IPS-18a (cell line): ENCODE measurements around the gene STRA8.
A peak's percentile ranks its signal among the peaks of the same experiment; 100 is the strongest.
"Not testable (repeated sequence)": the region's sequence is repeated elsewhere in the genome, so short reads cannot be mapped to it uniquely, and the experiment has no call there.

Experiments used
- H3K27ac ChIP-seq: one replicate; pipeline ENCODE4 v1.5.1; 2013; ENCODE audit warnings: low read length
- H3K27me3 ChIP-seq: one replicate; pipeline ENCODE4 v1.6.1; 2013; ENCODE audit warnings: mild to moderate bottlenecking, low read length; ENCODE audit not compliant: control insufficient read depth, insufficient read depth
- H3K36me3 ChIP-seq: one replicate; pipeline ENCODE4 v1.6.1; 2013; ENCODE audit warnings: low read depth, low read length; ENCODE audit not compliant: control insufficient read depth
- H3K4me1 ChIP-seq: one replicate; pipeline ENCODE4 v1.6.1; 2013; ENCODE audit warnings: low read depth, low read length; ENCODE audit not compliant: control insufficient read depth
- H3K4me3 ChIP-seq: one replicate; pipeline ENCODE4 v1.5.1; 2013; ENCODE audit warnings: low read length
- H3K9ac ChIP-seq: one replicate; pipeline ENCODE4 v1.6.1; 2013; ENCODE audit warnings: mild to moderate bottlenecking, low read length, moderate library complexity
- H3K9me3 ChIP-seq: one replicate; pipeline ENCODE4 v1.6.1; 2013; ENCODE audit warnings: low read depth, low read length; ENCODE audit not compliant: control insufficient read depth

STRA8 gene

DNA sequence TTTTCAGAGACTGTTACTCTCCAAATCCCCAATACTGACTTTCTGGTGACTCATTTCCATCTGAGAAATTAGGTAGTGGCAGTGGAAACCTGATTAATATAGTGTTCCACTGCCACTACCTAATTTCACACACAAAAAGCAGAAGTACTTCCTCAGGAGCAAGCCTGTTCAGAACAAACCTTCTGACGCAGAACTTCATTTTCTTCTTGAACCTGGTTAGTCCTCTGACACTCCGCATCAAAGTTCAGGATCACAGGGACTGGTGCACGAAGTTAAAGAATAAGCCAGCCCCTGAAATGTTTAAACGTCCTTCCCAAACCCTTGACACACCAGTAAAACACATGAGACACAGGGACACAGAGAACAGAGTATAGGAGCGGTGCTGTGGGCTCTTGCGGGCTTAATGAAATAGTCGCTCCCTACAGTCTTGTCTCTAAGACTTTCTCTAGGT, 26.7 kb upstream of the STRA8 start:
- Histone ChIP-seq H3K4me3 (no peak overlapping the region), H3K9me3 (no peaks in the 10 kb centered on the region)

DNA sequence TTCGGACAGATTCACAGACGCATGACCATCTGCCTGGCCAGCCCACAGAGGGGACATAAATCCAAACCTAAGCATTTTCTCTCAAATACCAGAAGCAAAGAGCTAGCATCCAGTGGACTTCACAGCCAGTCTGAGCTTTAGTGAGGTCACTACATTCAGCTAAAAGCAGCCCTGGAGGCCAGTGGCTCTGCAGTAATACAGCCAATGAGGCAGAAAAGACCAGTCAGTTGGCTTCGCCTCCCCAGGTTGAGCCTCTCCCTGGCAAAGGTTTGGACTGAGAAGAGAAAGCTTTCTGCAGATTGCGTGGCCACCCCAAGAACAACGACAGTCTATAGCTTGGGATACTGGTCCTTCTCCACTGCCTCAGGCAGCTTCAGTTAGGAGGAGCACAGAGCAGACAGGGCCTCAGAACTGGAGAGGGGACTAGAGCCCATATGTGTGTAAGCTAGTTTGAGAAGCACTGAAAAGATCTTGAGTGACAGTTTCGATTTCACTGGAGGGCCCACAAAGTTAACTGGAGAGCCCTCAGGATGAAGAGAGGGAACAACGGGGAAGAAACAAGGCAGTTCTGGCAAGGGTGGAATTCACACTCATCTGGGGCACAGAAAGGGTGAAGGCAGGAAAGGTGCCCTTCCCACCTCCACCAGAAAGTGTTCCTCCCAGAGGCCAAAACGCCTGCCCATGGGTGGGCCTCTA, 26.1 kb upstream of the STRA8 start:
- H3K36me3 ChIP-seq: no peaks in the 10 kb centered on the region
- no peak overlapping the region for H3K4me3 ChIP-seq
- H3K9me3 ChIP-seq: no peaks in the 10 kb centered on the region
- H3K4me1 ChIP-seq: no peaks in the 10 kb centered on the region
- H3K27ac ChIP-seq: no peak overlapping the region
- H3K27me3 ChIP-seq: peaks cover 9% of the 10 kb centered on the region
- H3K9ac ChIP-seq: no peak overlapping the region

More for the DNA sequence above, 26.7 kb upstream of the STRA8 start:
- Histone ChIP-seq H3K27me3 (peaks cover 9% of the 10 kb centered on the region), H3K36me3 (no peaks in the 10 kb centered on the region), H3K27ac (no peak overlapping the region), H3K9ac (no peak overlapping the region), H3K4me1 (no peaks in the 10 kb centered on the region)

DNA sequence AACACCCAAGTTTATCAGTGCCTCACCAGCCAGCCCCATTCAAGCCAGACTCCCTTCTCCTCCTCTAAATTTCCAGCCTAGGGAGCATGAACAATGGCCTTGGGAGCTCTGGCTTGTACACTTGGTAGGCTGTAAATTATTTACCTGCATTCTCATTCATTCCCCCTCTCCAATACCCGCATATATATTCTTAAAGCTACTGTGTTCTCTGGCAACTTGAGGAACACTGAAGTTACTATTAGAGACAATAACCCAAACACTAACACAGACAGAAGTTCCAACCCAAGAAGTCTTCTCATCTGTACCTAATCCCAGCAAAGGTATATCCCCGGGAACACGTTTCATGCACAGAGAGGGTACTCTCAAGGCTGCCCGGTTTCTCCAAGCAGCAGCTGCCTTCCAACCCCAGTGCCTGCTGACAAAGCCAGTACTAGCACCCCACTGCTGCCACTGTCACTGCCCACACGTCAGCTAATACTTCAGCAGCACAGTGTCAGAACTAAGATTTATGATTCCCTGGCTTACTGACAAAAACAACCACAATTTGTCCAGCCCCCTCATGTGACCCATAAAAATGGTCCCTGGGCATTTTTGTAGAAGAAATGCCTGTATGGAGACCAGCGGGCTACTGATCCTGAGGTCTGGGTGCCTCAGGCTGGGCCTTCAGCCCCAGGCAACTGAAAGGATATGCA, 25.4 kb upstream of the STRA8 start:
- Histone ChIP-seq H3K9me3 (no peaks in the 10 kb centered on the region), H3K4me3 (no peak overlapping the region), H3K27ac (no peak overlapping the region), H3K27me3 (peaks cover 9% of the 10 kb centered on the region), H3K4me1 (no peaks in the 10 kb centered on the region), H3K9ac (no peak overlapping the region), H3K36me3 (no peaks in the 10 kb centered on the region)

DNA sequence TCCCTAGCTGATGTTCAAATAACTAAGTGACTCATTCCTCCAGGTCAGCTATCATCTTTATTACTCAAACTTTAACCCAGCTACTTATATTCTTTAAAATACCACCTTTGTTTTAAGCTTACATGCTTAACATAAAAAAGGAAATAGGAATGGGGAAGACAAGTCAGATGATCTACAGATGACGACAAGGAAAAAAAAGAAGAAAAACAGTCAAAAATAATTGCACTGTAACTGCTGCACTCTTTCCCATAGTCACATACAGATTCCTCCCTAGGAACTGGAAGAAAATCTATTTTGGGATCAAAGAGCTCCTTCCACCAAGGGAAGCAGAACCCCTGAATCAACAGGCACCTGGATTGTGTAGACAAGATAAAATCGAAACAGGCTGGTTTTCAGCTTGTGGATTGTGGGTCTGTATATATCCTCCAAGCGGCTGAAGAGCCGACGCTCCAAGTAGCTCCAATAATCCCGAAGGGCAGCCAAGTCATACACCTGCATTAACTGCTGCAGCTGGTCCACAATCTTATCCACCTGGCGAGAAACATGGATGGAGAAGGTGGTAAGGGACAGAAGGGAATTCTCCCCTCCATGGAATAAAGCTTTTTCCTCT, 24.3 kb upstream of the STRA8 start:
- Histone ChIP-seq H3K27ac (no peak overlapping the region), H3K36me3 (no peaks in the 10 kb centered on the region), H3K4me3 (no peak overlapping the region), H3K27me3 (peaks cover 9% of the 10 kb centered on the region), H3K9me3 (no peaks in the 10 kb centered on the region), H3K4me1 (no peaks in the 10 kb centered on the region), H3K9ac (no peak overlapping the region)

DNA sequence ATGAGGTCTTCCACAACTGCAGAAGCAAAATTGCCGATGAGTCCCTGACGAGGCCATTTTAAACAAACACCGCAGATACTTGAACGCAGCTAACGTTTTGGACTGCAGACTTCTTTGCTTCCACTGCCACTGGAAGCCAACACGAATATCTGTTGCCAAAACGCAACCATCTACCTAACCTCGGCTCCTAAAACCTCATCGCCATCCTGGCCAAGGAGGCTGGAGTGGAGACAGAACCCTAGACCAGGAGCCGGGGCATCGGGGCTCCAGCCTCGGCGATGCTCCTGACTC, 22.8 kb upstream of the STRA8 start:
- Histone ChIP-seq H3K27ac (no peak overlapping the region), H3K9me3 (no peaks in the 10 kb centered on the region), H3K27me3 (peaks cover 9% of the 10 kb centered on the region), H3K9ac (peak overlapping the region; percentile 58), H3K4me1 (no peaks in the 10 kb centered on the region), H3K36me3 (no peaks in the 10 kb centered on the region), H3K4me3 (peak overlapping the region; percentile 66)

DNA sequence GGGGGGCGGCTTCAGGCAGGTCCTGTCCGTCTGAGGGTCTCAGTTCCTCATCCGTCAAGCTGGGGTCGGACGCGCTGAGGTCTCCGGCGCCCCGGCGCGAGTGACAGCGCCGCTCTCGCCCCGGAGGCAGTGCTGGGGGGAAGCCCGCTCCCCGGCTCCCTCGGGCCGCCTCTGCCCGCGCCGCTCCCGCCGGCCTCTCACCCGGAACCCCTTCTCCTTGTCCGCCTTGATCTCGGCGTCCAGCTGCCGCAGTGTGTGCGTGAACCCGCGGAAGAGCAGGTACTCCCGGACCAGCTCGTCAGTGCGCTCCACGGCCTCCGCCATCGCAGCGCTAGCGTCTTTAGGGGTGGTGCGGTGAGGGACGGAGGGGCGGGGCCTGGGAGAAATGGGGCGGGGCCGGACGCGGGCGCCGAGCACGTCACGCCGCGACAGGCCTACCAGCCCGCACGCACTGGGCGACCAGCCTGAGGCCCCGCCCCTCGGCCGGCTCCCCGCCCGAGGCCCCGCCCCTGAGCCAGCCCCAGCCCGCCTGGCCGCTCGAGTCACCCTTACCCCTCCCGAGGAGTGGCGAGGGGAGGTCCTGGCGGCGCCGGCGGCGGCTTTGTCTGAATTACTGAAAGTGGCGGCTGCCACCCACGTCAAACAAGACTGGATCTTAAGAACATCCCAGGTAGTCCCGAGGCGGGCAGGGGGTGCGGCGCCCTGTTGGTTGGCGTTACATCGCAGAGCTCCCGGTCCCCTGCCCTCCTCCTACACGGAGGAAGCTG, 22.3 kb upstream of the STRA8 start, which contains the start of gene WDR91:
Gene WDR91, minus strand, starts transcription at position 348 of the 767 bp plus-strand sequence. Its CDS starts 24 bp downstream, at position 324.
- H3K36me3 ChIP-seq: no peaks in the 10 kb centered on the region
- no peaks in the 10 kb centered on the region for H3K4me1 ChIP-seq
- no peak within 1 kb of the TSS for H3K27ac ChIP-seq
- H3K4me3 ChIP-seq: peak within 1 kb of the TSS; percentile 66
- H3K27me3 ChIP-seq: peaks cover 9% of the 10 kb centered on the region
- peak within 1 kb of the TSS; percentile 61 for H3K9ac ChIP-seq
- no peaks in the 10 kb centered on the region for H3K9me3 ChIP-seq

DNA sequence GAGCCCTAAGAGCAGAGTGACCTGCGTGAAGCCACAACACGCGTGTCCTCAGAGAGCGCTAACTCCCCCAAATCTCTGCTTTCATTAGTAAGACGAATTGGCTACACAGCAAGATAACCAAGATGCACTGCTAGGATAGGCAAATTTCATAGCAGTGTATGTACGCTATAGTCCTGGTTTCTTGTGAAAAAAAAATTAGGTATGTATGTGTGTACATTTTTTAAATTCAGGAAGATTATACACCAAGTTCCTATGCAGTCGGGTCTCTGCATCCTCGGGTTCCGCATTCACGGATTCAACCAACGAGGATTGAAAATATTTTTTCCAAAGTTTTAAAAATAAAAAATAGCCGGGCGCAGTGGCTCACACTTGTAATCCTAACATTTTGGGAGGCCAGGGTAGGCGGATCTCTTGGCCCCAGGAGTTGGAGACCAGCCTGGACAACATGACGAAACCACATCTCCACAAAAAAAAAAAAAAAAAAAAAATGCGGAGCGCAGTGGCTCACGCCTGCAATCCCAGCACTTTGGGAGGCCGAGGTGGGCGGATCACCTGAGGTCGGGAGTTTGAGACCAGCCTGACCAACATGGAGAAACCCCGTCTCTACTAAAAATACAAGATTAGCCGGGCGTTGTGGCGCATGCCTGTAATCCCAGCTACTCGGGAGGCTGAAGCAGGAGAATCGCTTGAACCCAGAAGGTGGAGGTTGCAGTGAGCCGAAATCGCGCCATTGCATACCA, 21.5 kb upstream of the STRA8 start:
- H3K4me1 ChIP-seq, H3K27me3 ChIP-seq, H3K27ac ChIP-seq, H3K36me3 ChIP-seq, H3K9me3 ChIP-seq: not testable (repeated sequence)
- H3K4me3 ChIP-seq: peak overlapping the region; percentile 66
- H3K9ac ChIP-seq: peak overlapping the region; percentile 61

GRCh38 chr7:135213831-135214230, 19.8 kb upstream of the STRA8 start:
- Histone ChIP-seq H3K4me3 (no peak overlapping the region), H3K9me3 (no peaks in the 10 kb centered on the region), H3K4me1 (no peaks in the 10 kb centered on the region), H3K9ac (no peak overlapping the region), H3K36me3 (no peaks in the 10 kb centered on the region), H3K27me3 (peaks cover 9% of the 10 kb centered on the region), H3K27ac (no peak overlapping the region)

GRCh38 chr7:135215180-135215579, 18.5 kb upstream of the STRA8 start:
- Histone ChIP-seq H3K9ac (no peak overlapping the region), H3K9me3 (no peaks in the 10 kb centered on the region), H3K27me3 (peaks cover 8% of the 10 kb centered on the region), H3K36me3 (no peaks in the 10 kb centered on the region), H3K27ac (no peak overlapping the region), H3K4me1 (no peaks in the 10 kb centered on the region), H3K4me3 (no peak overlapping the region)

GRCh38 chr7:135215698-135216097, 17.9 kb upstream of the STRA8 start:
- H3K4me3 ChIP-seq: no peak overlapping the region
- no peak overlapping the region for H3K9ac ChIP-seq
- no peaks in the 10 kb centered on the region for H3K4me1 ChIP-seq
- H3K27ac ChIP-seq: no peak overlapping the region
- H3K9me3 ChIP-seq: no peaks in the 10 kb centered on the region
- peaks cover 3% of the 10 kb centered on the region for H3K27me3 ChIP-seq
- H3K36me3 ChIP-seq: no peaks in the 10 kb centered on the region
